Activated naive CD4-positive, alpha-beta T cell treated with anti-CD3 and anti-CD28 coated beads, Interleukin-2, amount 10 ng/mL, durations not matched to agents 7 days and 5 days (primary cell): ENCODE results near the gene AK6.
"Not testable (repeated sequence)": the region's sequence is repeated elsewhere in the genome, so short reads cannot be mapped to it uniquely, and the experiment has no call there.

Source experiments
- CTCF ChIA-PET: fragments of 350-600 bp; sonication (Branson Sonifier 250); formaldehyde crosslinking; loops from one replicate; lab custom pipeline; 2021; ENCODE audit warnings: antibody characterized with exemption; lab: Charles Lee
- DNase-seq: peaks from one replicate; pipeline ENCODE4 v3.0.0-alpha.2; 2020
- H3K27ac Mint-ChIP-seq: one replicate; pipeline ENCODE4 v1.8.0; 2021; ENCODE audit warnings: mild to moderate bottlenecking, moderate library complexity, mixed read lengths
- H3K27me3 Mint-ChIP-seq: one replicate; pipeline ENCODE4 v1.8.0; 2021; ENCODE audit warnings: mild to moderate bottlenecking, mixed read lengths
- H3K36me3 Mint-ChIP-seq: one replicate; pipeline ENCODE4 v1.8.0; 2021; ENCODE audit warnings: mixed read lengths
- H3K4me1 Mint-ChIP-seq: one replicate; pipeline ENCODE4 v1.8.0; 2021; ENCODE audit warnings: mixed read lengths
- H3K4me3 Mint-ChIP-seq: one replicate; pipeline ENCODE4 v1.8.0; 2021; ENCODE audit warnings: mild to moderate bottlenecking, moderate library complexity, mixed read lengths
- H3K9me3 Mint-ChIP-seq: one replicate; pipeline ENCODE4 v1.8.0; 2021; ENCODE audit warnings: mixed read lengths

AK6 gene

DNA sequence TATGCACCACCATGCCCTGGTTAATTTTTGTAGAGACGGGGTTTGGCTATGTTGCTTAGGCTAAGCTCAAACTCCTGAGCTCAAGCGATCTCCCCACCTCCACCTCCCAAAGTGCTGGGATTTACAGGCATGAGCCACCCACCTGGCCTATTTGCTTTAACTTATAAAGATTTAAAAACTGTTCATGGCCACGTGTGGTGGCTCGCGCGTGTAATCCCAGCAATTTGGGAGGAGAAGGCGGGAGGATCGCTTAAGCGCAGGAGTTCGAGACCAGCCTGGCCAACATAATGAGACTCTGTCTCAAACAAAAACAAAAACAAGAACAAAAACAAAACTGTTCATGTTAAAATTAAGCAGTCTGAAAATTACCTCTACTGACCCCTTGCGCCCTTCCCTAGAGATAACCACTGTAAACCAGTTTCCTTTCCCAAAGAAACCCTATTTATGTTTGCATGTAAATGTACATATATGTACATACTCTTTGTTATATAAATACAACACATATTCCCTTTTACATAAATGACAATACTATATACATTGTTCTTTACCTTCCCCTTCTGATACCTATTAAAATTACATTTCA, 1.5 kb downstream of the AK6 start:
- peak overlapping the region; percentile 98 for H3K27ac Mint-ChIP-seq
- H3K36me3 Mint-ChIP-seq = peaks cover 25% of the 10 kb centered on the region
- H3K4me1 Mint-ChIP-seq = peaks cover 48% of the 10 kb centered on the region
- H3K4me3 Mint-ChIP-seq = peak overlapping the region; percentile 99
- DNase-seq = no peak
- H3K9me3 Mint-ChIP-seq = no peaks in the 10 kb centered on the region
- CTCF ChIA-PET = interaction anchor here (1.1 kb wide), 1 partner anchor 33 kb away, joined by 3 read pairs; no protein-coding TSS in a partner anchor
- no peaks in the 10 kb centered on the region for H3K27me3 Mint-ChIP-seq

DNA sequence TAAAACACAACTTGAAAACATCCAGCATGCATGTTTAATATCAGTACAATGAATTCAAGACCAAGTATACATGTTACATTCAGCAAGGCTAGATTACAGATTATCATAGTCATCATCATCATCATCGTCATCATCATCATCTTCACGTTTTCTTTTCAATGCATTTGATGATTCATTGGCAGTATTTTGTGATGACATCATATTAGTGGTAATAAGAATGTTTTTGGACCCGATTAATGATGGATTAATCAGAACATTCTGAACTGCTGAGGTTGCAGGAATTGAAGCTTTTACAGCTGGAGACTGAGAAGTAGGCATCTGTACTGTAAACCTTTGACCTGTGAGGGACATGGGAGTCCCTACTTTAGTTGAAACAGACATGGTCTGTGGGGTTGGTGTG, 4.5 kb downstream of the AK6 start:
- no peaks in the 10 kb centered on the region for H3K27me3 Mint-ChIP-seq
- H3K27ac Mint-ChIP-seq = peak overlapping the region; percentile 11
- peaks cover 28% of the 10 kb centered on the region for H3K4me1 Mint-ChIP-seq
- CTCF ChIA-PET = no interaction called here
- H3K9me3 Mint-ChIP-seq = no peaks in the 10 kb centered on the region
- H3K4me3 Mint-ChIP-seq = no peak overlapping the region
- DNase-seq = no peak
- peaks cover 30% of the 10 kb centered on the region for H3K36me3 Mint-ChIP-seq

- no peak for DNase-seq
- Mint-ChIP-seq H3K36me3 (peaks cover 30% of the 10 kb centered on the region), H3K9me3 (no peaks in the 10 kb centered on the region), H3K4me1 (peaks cover 28% of the 10 kb centered on the region), H3K4me3 (no peak overlapping the region), H3K27me3 (no peaks in the 10 kb centered on the region), H3K27ac (peak overlapping the region; percentile 33)
- CTCF ChIA-PET = no interaction called here
These were observed 4.9 kb downstream of the AK6 start for GRCh38 chr5:69364414-69364813.

- Mint-ChIP-seq H3K36me3 (peaks cover 40% of the 10 kb centered on the region), H3K27ac (peak overlapping the region; percentile 9)
These were observed 8.9 kb downstream of the AK6 start for GRCh38 chr5:69360442-69360841.

DNA sequence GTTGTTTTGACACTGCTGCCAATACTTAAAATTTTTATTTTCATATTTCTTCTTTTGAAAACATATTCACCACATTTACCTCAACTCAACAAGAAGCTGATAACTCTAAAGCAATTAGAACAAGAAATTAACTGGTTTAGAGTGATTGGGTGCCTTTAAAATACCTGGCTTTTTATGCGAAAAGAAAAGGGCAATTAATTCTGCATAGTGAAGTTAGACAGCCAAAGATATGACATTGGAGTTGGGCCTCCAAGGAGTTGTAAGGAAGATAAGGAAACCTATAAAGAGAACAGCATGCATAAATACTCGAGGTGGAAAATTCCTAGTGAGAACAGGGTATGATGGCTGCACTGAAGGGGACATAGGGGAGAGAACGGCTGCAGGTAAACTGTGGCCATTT, 9.6 kb downstream of the AK6 start:
- Mint-ChIP-seq H3K9me3 (no peaks in the 10 kb centered on the region), H3K4me3 (no peak overlapping the region), H3K36me3 (peaks cover 36% of the 10 kb centered on the region), H3K27me3 (no peaks in the 10 kb centered on the region), H3K27ac (no peak overlapping the region), H3K4me1 (peaks cover 11% of the 10 kb centered on the region)
- no peak for DNase-seq
- CTCF ChIA-PET = no interaction called here

More at GRCh38 chr5:69360442-69360841, 8.9 kb downstream of the AK6 start:
- Mint-ChIP-seq H3K4me1 (peaks cover 14% of the 10 kb centered on the region), H3K27me3 (no peaks in the 10 kb centered on the region), H3K4me3 (no peak overlapping the region), H3K9me3 (no peaks in the 10 kb centered on the region)
- DNase-seq = no peak
- CTCF ChIA-PET = no interaction called here

- Mint-ChIP-seq H3K36me3 (peaks cover 25% of the 10 kb centered on the region), H3K4me3 (no peak overlapping the region), H3K27me3 (peaks cover 4% of the 10 kb centered on the region), H3K9me3 (no peaks in the 10 kb centered on the region), H3K4me1 (no peaks in the 10 kb centered on the region), H3K27ac (no peak overlapping the region)
- no peak for DNase-seq
- CTCF ChIA-PET = no interaction called here
These were observed 18.7 kb downstream of the AK6 start for GRCh38 chr5:69350664-69351063.

DNA sequence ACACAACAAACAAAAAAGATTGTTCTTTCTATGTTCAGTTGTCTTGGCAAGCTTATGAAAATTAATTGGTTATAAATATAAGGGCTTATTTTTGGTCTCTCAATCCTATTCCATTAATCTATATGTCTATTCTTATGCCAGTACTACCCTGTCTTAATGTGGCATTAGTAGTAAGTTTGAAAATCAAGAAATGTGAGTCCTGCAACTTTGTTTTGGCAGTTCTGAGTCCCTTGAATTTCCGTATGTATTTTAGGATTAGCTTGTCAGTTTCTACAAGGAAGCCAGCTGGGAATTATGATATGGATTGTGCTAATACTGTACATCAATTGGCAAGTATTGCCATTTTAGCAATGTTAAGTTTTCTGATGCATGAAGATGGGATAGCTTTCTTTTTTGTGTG, 26.2 kb downstream of the AK6 start:
- peaks cover 4% of the 10 kb centered on the region for H3K27me3 Mint-ChIP-seq
- no peak overlapping the region for H3K27ac Mint-ChIP-seq
- H3K4me3 Mint-ChIP-seq = no peak overlapping the region
- no peaks in the 10 kb centered on the region for H3K36me3 Mint-ChIP-seq
- DNase-seq = no peak
- no peaks in the 10 kb centered on the region for H3K4me1 Mint-ChIP-seq
- CTCF ChIA-PET = interaction anchor here (1.1 to 1.7 kb wide), 2 partner anchors 9 to 26 kb away, joined by 3 to 5 read pairs; no protein-coding TSS in a partner anchor
- no peaks in the 10 kb centered on the region for H3K9me3 Mint-ChIP-seq

GRCh38 chr5:69341520-69342161, 27.7 kb downstream of the AK6 start:
- DNase-seq = no peak
- H3K27me3 Mint-ChIP-seq = peaks cover 4% of the 10 kb centered on the region
- CTCF ChIA-PET = no interaction called here
- no peak overlapping the region for H3K4me3 Mint-ChIP-seq
- no peaks in the 10 kb centered on the region for H3K9me3 Mint-ChIP-seq
- no peak overlapping the region for H3K27ac Mint-ChIP-seq
- H3K4me1 Mint-ChIP-seq = no peaks in the 10 kb centered on the region
- H3K36me3 Mint-ChIP-seq = no peaks in the 10 kb centered on the region

GRCh38 chr5:69335341-69335935, 33.9 kb downstream of the AK6 start:
- Mint-ChIP-seq H3K9me3 (peaks cover 3% of the 10 kb centered on the region), H3K4me3 (no peak overlapping the region), H3K36me3 (peaks cover 3% of the 10 kb centered on the region), H3K27me3 (peaks cover 5% of the 10 kb centered on the region), H3K4me1 (peaks cover 25% of the 10 kb centered on the region), H3K27ac (no peak overlapping the region)
- no peak for DNase-seq
- CTCF ChIA-PET = interaction anchor here (0.8 to 3.8 kb wide), 10 partner anchors 8 to 292 kb away, joined by 3 to 30 read pairs (median 4); partner anchors contain the start of genes CDK7 and SLC30A5

DNA sequence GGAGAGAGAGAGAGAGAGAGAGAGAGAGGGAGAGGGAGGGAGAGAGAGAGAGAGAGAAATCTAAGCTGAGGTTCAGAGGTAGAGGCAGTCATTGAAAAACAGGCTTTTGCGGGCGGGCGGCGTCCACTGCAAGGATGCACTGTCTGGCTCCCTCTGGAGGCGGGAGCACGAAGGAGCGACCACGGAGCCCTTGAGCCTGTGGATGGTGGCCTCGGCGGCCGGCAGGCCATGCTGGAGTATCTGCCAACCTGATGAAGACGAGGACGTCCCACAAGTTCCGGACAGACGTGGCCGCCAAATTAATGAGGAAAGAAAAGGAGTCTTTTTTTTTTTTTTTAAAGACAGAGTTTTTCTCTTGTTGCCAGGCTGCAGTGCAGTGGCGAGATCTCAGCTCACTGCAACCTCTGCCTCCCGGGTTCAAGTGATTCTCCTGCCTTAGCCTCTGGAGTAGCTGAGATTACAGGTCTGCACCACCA, 34.5 kb downstream of the AK6 start:
- peaks cover 3% of the 10 kb centered on the region for H3K36me3 Mint-ChIP-seq
- H3K4me1 Mint-ChIP-seq = peaks cover 25% of the 10 kb centered on the region
- H3K9me3 Mint-ChIP-seq = peaks cover 3% of the 10 kb centered on the region
- DNase-seq = peak; percentile 86
- CTCF ChIA-PET = interaction anchor here (0.7 to 3.8 kb wide), 14 partner anchors 9 to 292 kb away, joined by 3 to 30 read pairs (median 4); partner anchors contain the start of genes AK6, CDK7, RAD17 and SLC30A5
- peaks cover 5% of the 10 kb centered on the region for H3K27me3 Mint-ChIP-seq
- H3K27ac Mint-ChIP-seq = peak overlapping the region; percentile 55
- H3K4me3 Mint-ChIP-seq = peak overlapping the region; percentile 36

GRCh38 chr5:69333668-69334315, 35.5 kb downstream of the AK6 start:
- H3K27ac Mint-ChIP-seq = peak overlapping the region; percentile 19
- H3K9me3 Mint-ChIP-seq, H3K27me3 Mint-ChIP-seq, DNase-seq, H3K36me3 Mint-ChIP-seq, H3K4me3 Mint-ChIP-seq: not testable (repeated sequence)
- CTCF ChIA-PET = interaction anchor here (0.7 to 3.8 kb wide), 9 partner anchors 10 to 291 kb away, joined by 3 to 30 read pairs (median 4); partner anchors contain the start of genes AK6, RAD17, SLC30A5 and TAF9
- H3K4me1 Mint-ChIP-seq = peaks cover 25% of the 10 kb centered on the region

DNA sequence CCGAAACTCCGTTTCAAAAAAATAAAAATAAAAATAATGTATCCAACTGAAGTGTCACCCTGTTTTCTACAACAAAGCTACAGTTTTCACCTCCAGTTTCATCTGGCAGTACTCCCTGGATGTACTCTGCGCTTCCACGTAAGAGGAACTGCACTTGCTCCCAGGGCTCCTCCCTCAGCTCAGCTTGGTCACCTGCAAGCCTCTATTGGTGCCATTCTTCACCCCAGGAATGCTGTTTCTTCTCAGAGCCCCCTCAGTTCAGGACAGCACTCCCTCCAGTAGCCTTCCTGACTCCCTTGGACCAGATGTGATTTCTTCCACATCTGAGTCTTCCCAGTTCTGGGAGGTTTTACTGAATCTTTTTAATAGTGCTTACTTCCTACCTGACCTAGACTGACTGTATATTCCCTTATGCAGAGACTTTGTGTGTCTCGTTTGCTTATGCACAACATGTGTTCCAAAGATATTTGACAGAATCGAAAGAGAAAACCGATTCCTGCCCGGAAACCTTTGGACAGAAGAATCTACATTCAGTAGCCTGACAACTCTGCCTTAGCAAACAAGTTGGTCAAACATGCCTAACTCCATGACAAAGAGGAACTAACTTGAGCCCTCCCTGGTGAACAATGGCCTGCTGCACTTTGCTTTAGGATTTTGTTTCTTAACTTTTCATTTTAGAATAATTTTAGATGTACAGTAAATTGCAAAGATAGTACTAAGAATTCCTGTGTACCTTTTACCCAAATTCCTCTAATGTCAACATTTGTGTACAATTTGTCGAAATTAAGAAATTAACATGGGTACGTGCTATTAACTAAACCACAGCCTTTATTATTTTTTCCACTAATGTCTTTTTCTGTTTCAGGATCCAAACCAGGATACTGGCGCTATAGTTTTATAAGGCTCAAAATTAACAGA, 37.5 kb downstream of the AK6 start:
- DNase-seq = no peak
- peak overlapping the region; percentile 84 for H3K4me3 Mint-ChIP-seq
- CTCF ChIA-PET = interaction anchor here (1.0 to 3.8 kb wide), 4 partner anchors 42 to 238 kb away, joined by 3 to 30 read pairs (median 4); partner anchors contain the start of genes CDK7 and SLC30A5
- peaks cover 25% of the 10 kb centered on the region for H3K4me1 Mint-ChIP-seq
- H3K36me3 Mint-ChIP-seq = peaks cover 3% of the 10 kb centered on the region
- H3K27ac Mint-ChIP-seq = peak overlapping the region; percentile 76
- peaks cover 3% of the 10 kb centered on the region for H3K9me3 Mint-ChIP-seq
- H3K27me3 Mint-ChIP-seq = peaks cover 5% of the 10 kb centered on the region

DNA sequence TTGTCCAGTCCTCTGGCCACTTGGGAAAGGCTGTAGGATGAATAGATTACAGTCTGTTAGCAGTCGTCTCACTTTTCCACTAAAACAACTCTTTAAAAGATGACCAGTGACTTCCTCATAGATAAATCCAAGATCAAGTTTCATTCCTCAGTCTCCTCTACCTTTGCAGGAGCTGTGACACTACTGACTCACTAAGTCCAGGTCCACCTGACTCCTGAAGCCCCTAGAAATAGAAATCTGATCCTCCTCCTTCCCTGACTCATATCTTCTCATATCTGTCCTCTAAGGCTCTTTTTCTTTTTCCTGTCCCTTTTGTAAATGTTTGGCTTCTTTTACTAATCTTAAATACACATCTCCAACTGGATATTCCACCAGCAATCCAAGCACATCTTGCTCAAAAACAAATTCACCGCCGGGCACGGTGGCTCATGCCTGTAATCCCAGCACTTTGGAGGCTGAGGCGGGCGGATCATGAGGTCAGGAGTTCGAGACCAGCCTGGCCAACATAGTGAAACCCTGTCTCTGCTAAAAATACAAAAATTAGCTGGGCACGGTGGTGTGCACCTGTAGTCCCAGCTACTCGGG, 39.3 kb downstream of the AK6 start:
- CTCF ChIA-PET = no interaction called here
- H3K27ac Mint-ChIP-seq = no peak overlapping the region
- H3K4me1 Mint-ChIP-seq = peaks cover 25% of the 10 kb centered on the region
- no peak for DNase-seq
- no peak overlapping the region for H3K4me3 Mint-ChIP-seq
- peaks cover 3% of the 10 kb centered on the region for H3K9me3 Mint-ChIP-seq
- H3K27me3 Mint-ChIP-seq = peaks cover 5% of the 10 kb centered on the region
- peaks cover 3% of the 10 kb centered on the region for H3K36me3 Mint-ChIP-seq
